OCI-M2 (cell line): Measurements from ENCODE around the gene SYNJ2.

Source experiments
- DNase-seq: peaks from one replicate; lab custom pipeline; 2025; ENCODE audit not compliant: unreplicated experiment; lab: John Stamatoyannopoulos, UW

Gene SYNJ2

DNA sequence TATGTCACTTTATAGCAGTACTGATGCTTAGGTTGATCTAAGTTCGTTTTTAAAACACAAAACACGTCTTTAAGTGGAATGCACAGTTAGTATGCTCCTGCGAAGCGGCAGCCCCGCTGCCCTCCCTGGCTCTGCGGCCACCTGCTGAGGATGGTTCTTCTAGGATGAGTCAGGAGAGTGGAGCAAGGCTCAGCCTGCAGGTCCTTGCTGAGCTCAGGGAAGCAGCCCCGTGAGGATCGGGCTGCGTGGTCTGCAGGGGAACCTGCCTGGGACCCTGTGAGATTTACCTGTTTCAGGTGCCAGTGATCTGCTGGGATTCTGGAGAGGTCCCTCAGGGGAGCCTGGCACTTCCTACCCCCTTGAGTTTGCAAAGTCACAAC, 57.5 kb downstream of the SYNJ2 start:
- DNase-seq: no peak

GRCh38 chr6:158039571-158040050, 57.9 kb downstream of the SYNJ2 start:
- DNase-seq: no peak

DNA sequence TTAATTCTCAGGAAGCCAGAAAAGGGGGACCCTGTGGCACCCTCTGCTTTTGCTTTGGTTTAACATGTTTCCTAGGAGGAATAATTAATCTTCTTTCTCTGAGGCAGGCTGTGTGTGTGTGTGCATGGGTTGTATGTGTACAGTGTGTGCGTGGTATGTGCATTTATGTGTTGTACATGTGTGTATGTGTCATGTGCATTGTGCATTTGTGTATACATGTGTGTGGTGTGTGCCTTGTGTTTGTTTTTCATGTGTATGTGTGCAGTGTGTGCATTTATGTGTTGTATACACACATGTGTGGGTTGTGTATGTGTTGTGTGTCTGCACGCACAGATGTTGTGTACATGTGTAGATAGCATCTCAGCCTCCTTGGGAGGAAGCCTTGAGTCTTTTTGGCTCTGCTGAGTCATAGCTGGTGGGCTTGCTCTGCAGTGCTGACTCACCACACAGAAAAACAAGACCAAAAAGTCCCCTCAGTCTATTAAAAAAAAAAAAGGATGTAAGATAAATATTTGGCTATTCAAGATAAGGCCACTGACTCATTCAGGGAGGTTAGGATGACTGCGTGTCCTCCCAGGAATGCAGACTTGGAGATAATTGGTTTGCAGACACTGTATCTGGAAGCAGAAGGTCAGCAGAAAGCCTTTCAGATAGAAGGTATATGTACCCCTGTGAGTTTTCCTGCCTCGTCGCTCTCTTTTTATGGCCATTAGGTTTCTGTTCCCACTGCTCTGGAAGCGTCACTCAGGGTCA, 58.6 kb downstream of the SYNJ2 start:
- DNase-seq: peak; percentile 88

- DNase-seq: no peak
These were observed 59.2 kb downstream of the SYNJ2 start for GRCh38 chr6:158040804-158041347.

DNA sequence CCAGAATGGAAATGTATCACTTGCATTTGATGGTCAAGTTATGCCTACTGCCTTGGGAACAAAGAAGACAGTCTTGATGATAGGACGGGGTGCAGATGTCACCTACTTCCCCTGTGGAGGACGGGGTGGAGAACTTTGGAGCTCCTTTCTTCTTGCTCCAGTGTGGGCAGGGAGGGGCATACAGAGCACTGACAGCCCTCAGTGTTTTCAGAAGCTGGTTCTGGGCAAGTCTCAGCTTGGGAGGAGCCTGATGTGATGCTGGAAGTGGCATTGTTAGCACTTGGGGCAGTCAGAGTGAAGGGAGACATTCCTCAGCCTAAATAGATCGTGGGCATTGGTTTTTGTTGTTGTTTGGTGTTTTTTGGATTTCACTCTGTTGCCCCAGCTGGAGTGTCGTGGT, 59.7 kb downstream of the SYNJ2 start:
- no peak for DNase-seq

DNA sequence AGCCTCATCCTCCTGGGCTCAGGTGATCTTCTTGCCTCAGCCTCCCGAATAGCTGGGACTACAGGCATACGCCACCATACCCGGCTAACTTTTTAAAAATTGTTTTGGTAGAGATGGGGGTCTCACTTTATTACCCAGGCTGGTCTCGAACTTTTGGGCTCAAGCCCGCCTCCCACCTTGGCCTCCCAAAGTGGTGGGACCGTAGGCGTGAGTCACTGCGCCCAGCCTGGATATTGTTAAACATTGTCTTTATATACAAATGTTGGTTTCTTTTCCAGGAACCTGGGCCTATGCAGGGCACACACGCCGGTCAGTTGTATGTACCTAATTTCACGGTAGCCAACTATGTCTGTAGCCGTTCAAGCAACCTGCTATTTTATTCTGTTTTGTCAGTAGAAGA, 60.1 kb downstream of the SYNJ2 start:
- DNase-seq: no peak

DNA sequence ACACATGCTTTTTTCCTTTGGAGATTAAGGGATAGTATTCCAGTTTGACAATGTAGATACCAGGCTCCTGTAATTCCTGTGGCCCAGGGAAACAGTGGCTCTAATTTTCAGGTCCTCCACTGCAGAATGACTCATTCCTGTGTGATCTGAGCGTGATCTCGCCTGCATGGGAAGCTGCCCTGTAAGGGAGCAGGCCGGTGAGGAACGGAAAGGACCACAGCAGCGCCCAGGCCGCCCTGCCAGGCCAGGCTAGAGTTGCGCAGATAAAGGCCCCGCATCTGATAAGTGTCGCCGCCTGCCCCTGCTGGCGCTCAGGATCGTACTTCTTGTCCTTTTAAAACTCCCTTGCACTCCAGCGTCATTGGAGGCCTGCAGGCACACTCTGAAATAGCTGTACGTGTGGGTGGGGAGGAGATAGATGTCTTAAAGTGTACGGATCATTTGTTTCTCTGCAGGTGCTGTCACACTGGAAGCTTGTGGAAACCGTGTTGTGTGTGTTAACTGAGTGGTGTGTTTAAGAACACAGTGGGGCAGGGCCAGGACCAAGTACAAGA, 60.7 kb downstream of the SYNJ2 start:
- DNase-seq: no peak

DNA sequence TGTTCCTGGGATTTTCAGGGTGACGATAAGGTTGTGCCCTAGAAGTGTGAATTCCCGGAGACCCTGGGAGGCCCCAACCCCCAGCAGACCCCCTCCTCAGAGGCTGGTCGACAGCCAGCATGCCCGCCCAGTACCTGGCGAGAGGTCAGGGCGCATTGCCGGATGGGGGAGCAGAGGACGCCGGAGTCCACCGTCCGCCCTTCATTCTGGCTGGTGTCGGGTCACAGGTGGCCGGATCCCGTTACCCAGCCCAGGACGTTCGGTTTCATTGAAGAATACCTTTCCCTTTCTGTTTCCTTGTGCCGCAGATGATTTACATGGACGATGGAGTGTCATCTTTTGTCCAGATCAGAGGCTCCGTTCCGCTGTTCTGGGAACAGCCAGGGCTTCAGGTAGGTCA, 61.3 kb downstream of the SYNJ2 start:
- no peak for DNase-seq

DNA sequence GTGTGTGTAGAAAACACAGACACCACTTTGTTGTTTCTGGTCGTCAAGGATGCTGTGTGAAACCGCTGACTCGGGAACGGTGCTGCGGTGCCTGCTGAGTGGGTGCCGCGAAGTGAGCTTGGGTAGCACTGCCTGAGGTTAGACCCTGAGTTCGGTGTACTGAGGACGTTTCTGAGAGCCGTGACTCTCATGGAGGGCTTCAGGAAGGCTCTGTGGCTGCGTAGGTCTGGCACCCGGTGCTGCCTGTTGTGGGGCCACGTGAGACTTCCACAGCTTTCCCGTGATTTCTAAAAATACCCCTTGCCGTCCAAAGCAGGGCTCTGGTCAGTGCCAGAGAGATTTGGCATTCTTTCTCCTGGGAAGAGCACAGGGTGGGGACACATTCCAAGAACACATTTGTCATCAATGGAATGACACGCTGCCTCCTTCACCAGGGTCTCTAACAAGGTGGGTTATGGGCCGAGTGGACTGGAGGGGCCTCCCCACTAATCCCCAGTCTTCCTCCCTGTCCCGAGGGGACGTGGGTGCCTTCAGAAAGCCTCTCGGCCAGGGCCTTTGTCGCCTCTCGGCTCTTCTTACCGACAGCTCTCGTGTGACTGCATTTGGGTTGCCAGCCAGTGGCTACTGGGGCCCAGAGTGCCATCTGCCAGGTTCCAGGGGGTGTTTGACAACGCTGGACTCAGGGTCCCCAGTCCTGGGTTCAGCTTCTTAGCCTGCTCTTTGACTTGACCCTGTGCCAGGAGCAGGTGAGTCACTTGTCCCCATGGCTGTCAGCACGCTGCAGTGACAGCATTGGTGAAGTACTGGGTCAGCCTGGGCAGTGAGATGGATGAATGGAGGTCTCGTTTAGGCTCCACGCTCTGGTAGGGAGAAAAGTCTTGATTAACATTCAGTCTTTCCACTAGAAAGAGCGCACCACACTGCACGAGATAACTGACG, 62.2 kb downstream of the SYNJ2 start:
- no peak for DNase-seq

GRCh38 chr6:158044525-158044888, 62.8 kb downstream of the SYNJ2 start:
- no peak for DNase-seq

DNA sequence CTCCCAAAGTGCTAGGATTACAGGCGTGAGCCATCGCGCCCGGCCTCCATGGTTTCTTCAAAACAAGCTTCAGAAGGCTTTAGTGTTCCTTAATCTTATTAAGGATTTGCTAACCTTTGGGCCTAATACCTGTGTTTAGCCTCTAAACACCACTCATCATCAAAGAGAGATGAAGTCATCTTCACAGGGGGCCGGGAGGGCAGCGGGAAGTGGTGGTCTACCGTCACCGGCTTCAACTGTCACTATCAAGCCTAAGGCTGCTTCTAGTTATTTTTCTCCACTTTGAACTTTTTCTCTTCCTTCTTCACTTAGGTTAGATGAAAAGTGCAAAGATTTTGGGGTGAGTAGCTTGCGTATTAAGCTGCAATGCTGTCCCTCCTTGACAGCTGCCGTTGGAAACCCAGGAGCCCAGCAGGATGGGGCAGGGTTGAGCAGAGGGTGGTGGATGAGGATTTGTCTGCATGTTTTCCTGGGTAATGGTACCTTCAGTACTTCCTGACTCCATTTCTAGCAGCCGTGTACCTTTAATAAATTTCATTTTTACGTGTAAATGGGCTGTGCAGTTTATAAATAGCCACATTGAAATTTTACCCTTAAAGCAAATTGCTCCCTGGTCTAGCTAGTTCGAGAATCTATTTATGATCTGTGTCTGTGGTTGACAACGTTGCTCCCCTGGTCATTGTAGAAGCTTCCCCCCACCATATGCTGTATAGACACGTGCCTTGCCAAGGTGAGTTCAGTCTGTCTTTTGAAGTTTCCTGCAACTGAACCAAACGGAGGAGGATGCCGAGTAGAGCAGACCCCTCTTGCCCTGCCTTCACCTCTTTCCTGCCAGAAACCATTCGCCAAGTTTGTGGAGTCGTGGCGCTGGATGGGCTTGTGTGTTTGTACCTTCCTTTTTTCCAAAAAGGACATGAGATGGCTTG, 64.8 kb downstream of the SYNJ2 start:
- DNase-seq: no peak

DNA sequence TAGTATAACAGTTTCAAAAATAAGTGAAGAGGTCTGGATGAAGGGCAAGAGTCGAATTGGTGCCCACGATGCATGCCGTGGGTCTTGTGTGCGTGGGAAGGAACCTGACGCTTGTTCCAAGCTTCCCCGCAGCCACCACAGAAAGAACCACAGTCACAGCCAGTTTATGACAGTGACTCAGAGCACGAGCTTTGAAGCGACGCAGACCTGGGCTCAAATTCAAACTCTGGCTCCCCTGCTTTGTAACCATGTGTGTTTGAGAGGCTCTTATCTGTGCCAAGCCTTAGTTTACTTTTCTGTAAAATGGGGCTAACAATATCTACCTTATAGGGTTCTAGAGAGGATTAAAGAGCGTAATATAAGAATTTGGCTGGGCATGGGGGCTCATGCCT, 65.5 kb downstream of the SYNJ2 start:
- no peak for DNase-seq

GRCh38 chr6:158047563-158048323, 66.1 kb downstream of the SYNJ2 start:
- no peak for DNase-seq

DNA sequence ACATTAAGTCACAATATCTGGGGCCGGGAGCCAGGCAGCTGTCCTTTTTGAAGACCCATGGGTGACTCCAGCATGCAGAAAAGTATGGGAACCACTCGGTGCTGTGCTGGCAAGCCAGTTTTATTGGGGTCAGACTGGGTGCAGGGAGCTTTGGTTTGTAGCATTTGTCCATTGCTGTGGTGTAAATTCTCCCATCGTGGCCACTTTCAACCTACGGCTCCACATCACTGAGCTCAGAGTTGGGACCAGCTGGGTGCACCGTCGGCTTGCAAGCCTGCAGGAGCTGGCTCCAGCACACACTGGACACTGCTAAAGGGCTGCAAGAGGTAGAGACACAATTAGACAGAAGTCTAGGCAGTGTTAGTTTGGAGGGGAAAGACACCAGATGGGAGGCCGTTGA, 66.9 kb downstream of the SYNJ2 start:
- DNase-seq: no peak

GRCh38 chr6:158049055-158050028, 67.7 kb downstream of the SYNJ2 start:
- no peak for DNase-seq

- DNase-seq: no peak
These were observed 68.6 kb downstream of the SYNJ2 start for GRCh38 chr6:158050107-158050735.

GRCh38 chr6:158050955-158051354, 69.3 kb downstream of the SYNJ2 start:
- DNase-seq: no peak

DNA sequence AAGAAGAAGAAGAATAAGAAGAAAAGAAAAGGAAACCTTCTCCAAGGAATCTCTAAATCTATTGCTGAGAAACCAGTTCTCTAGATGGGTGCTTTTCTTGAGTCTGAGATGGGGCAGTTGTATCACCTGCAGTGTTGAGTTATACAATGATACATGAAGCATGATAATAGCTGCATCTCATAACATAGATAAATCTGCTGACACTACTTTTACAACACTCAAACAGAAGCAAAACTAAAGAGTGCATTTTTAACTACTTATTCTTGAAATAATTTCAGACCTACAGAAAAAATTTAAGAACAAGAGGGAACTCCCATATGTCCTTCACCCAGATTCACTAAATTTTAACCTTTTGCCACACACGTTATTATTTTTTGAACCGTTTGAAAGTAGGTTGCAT, 70.3 kb downstream of the SYNJ2 start:
- no peak for DNase-seq
